H1 (cell line): Measurements from ENCODE around the gene FGB. TPM values are rescaled to one million over a fixed set of nuclear protein-coding genes. Genes with fewer than 3 reads are reported as not detected.

Experiments
- CTCF ChIA-PET: fragments of 300-600 bp; sonication (Branson Sonifier 250); formaldehyde crosslinking; loops from one replicate; lab custom pipeline; 2021; ENCODE audit not compliant: partially characterized antibody; lab: Charles Lee
- POLR2A ChIA-PET: fragments of 300-600 bp; sonication (Branson Sonifier 250); formaldehyde crosslinking; loops from one replicate; lab custom pipeline; 2021; ENCODE audit warnings: inconsistent platforms; ENCODE audit not compliant: partially characterized antibody; lab: Charles Lee
- DNase-seq, 2 experiments: peaks; one replicate each; pipeline versions ENCODE4 v3.0.0 to v3.0.0-alpha.2; 2010 to 2022; ENCODE audit warnings: low spot score in 2 of 2, low read depth in 1 of 2, mixed read lengths in 1 of 2
- FAIRE-seq: peaks from 2 replicates; lab custom pipeline; 2011; peaks lifted over from hg19 to GRCh38; lab: Jason Lieb, UNC
- H2AFZ ChIP-seq: 2 replicates; pipeline ENCODE4 v1.8.1; 2012; ENCODE audit warnings: low read length, inconsistent platforms
- H2AK5ac ChIP-seq: 2 replicates; pipeline ENCODE4 v1.6.1; 2013; ENCODE audit warnings: low read depth, low read length
- H2BK120ac ChIP-seq: replicated peaks from 2 replicates; pipeline ENCODE3; 2013; ENCODE audit warnings: low read depth, low read length, inconsistent platforms
- H2BK12ac ChIP-seq: 2 replicates; pipeline ENCODE4 v1.6.1; 2013; ENCODE audit warnings: low read depth, low read length
- H2BK15ac ChIP-seq: 2 replicates; pipeline ENCODE4 v1.6.1; 2013; ENCODE audit warnings: low read length
- H2BK20ac ChIP-seq: 2 replicates; pipeline ENCODE4 v1.6.1; 2013; ENCODE audit warnings: low read length
- H2BK5ac ChIP-seq: 2 replicates; pipeline ENCODE4 v1.6.1; 2013; ENCODE audit warnings: low read depth, low read length
- H3K14ac ChIP-seq: 2 replicates; pipeline ENCODE4 v1.6.1; 2013; ENCODE audit warnings: inconsistent platforms; ENCODE audit not compliant: insufficient read length
- H3K18ac ChIP-seq: 2 replicates; pipeline ENCODE4 v1.6.1; 2013; ENCODE audit warnings: low read length; ENCODE audit errors: extremely low read depth
- H3K23ac ChIP-seq: 2 replicates; pipeline ENCODE4 v1.6.1; 2013; ENCODE audit warnings: inconsistent platforms; ENCODE audit not compliant: insufficient read length
- H3K23me2 ChIP-seq: 2 replicates; pipeline ENCODE4 v1.6.1; 2013; ENCODE audit warnings: low read depth, low read length
- H3K27ac ChIP-seq: 2 replicates; pipeline ENCODE4 v1.6.1; 2011; ENCODE audit warnings: low read depth, low read length, inconsistent platforms
- H3K27me3 ChIP-seq, 4 experiments: replicated peaks in 1 of 4; 1 replicate in 1 of 4; 2 replicates in 3 of 4; pipeline versions ENCODE4 v1.6.1 to v1.8.1; 2011 to 2013; ENCODE audit warnings: low read length in 3 of 4, mild to moderate bottlenecking in 3 of 4, inconsistent platforms in 2 of 4, mixed read lengths in 2 of 4, moderate library complexity in 1 of 4; ENCODE audit not compliant: control insufficient read depth in 3 of 4, insufficient read depth in 3 of 4; ENCODE audit errors: extremely low read depth in 1 of 4
- H3K36me3 ChIP-seq, 4 experiments: 2 replicates each; pipeline versions ENCODE4 v1.6.1 to v1.8.1; 2011 to 2013; ENCODE audit warnings: mild to moderate bottlenecking in 4 of 4, low read length in 3 of 4, moderate library complexity in 2 of 4, control low read depth in 1 of 4, inconsistent platforms in 1 of 4; ENCODE audit not compliant: insufficient read depth in 4 of 4, control insufficient read depth in 2 of 4
- H3K4ac ChIP-seq: replicated peaks from 2 replicates; pipeline ENCODE3; 2013; ENCODE audit warnings: low read length, low read depth, mixed read lengths, inconsistent platforms; ENCODE audit not compliant: insufficient read length
- H3K4me1 ChIP-seq, 4 experiments: replicated peaks in 1 of 4; 1 replicate in 1 of 4; 2 replicates in 3 of 4; pipeline versions ENCODE4 v1.6.1 to v1.8.1; 2011 to 2013; ENCODE audit warnings: low read length in 3 of 4, inconsistent platforms in 2 of 4, mixed read lengths in 1 of 4; ENCODE audit not compliant: insufficient read depth in 4 of 4, control insufficient read depth in 3 of 4
- H3K4me2 ChIP-seq, 2 experiments: 2 replicates each; pipeline versions ENCODE4 v1.6.1 to v1.8.1; 2011 to 2013; ENCODE audit warnings: low read depth in 2 of 2, low read length in 2 of 2, control low read depth in 1 of 2, inconsistent platforms in 1 of 2, mild to moderate bottlenecking in 1 of 2; ENCODE audit not compliant: insufficient read depth in 1 of 2
- H3K4me3 ChIP-seq, 4 experiments: fragments of 200-600, 300-600 bp in 1 of 4; sonication (generic), shearing (Covaris generic), sonication (Bioruptor Twin) in 1 of 4; 2 replicates each; pipeline versions ENCODE4 v1.5.1 to v1.8.1; 2011 to 2016; ENCODE audit warnings: low read length in 4 of 4, low read depth in 3 of 4, control low read depth in 2 of 4, inconsistent platforms in 2 of 4, mild to moderate bottlenecking in 2 of 4, mixed read lengths in 1 of 4, moderate library complexity in 1 of 4; ENCODE audit not compliant: insufficient read depth in 2 of 4; ENCODE audit errors: extremely low read depth in 1 of 4
- H3K56ac ChIP-seq: replicated peaks from 2 replicates; pipeline ENCODE3; 2013; ENCODE audit warnings: low read depth, mild to moderate bottlenecking, mixed read lengths, low read length, inconsistent platforms; ENCODE audit not compliant: insufficient read length
- H3K79me1 ChIP-seq: 2 replicates; pipeline ENCODE4 v1.6.1; 2013; ENCODE audit warnings: low read depth, low read length, control low read depth
- H3K79me2 ChIP-seq, 2 experiments: 2 replicates each; pipeline versions ENCODE4 v1.6.1 to v1.8.1; 2012 to 2013; ENCODE audit warnings: low read length in 2 of 2, mild to moderate bottlenecking in 2 of 2, inconsistent platforms in 1 of 2; ENCODE audit not compliant: insufficient read depth in 2 of 2, control insufficient read depth in 1 of 2
- H3K9ac ChIP-seq, 4 experiments: replicated peaks in 1 of 4; 1 replicate in 1 of 4; 2 replicates in 3 of 4; pipeline versions ENCODE4 v1.6.1 to v1.8.1; 2011 to 2013; ENCODE audit warnings: low read depth in 3 of 4, low read length in 3 of 4, control low read depth in 2 of 4, mild to moderate bottlenecking in 2 of 4, moderate library complexity in 2 of 4, inconsistent platforms in 1 of 4; ENCODE audit errors: extremely low read depth in 1 of 4
- H3K9me3 ChIP-seq, 2 experiments: 2 replicates each; pipeline versions ENCODE4 v1.6.1 to v1.8.1; 2012 to 2013; ENCODE audit warnings: mild to moderate bottlenecking in 2 of 2, moderate library complexity in 2 of 2, control low read depth in 1 of 2, inconsistent platforms in 1 of 2, low read depth in 1 of 2, low read length in 1 of 2, mixed read lengths in 1 of 2; ENCODE audit not compliant: insufficient read depth in 2 of 2
- H4K20me1 ChIP-seq, 2 experiments: replicated peaks in 1 of 2; 2 replicates each; pipeline versions ENCODE3 to v1.8.1; 2011 to 2013; ENCODE audit warnings: inconsistent platforms in 2 of 2, low read length in 2 of 2, mild to moderate bottlenecking in 1 of 2; ENCODE audit not compliant: insufficient read depth in 2 of 2, control insufficient read depth in 1 of 2
- H4K5ac ChIP-seq: 2 replicates; pipeline ENCODE4 v1.6.1; 2013; ENCODE audit warnings: low read length, low read depth, mixed read lengths, inconsistent platforms; ENCODE audit not compliant: insufficient read length
- H4K8ac ChIP-seq: 2 replicates; pipeline ENCODE4 v1.8.0; 2013; ENCODE audit warnings: mild to moderate bottlenecking, moderate library complexity, low read length, inconsistent platforms; ENCODE audit not compliant: insufficient read depth; ENCODE audit errors: extremely low read depth
- H4K91ac ChIP-seq: replicated peaks from 2 replicates; pipeline ENCODE3; 2013; ENCODE audit warnings: low read length, mixed read lengths, inconsistent platforms; ENCODE audit not compliant: insufficient read length
- ATF2 ChIP-seq: IDR thresholded peaks from 2 replicates; pipeline ENCODE4 v1.6.1; 2012; ENCODE audit warnings: low read length, inconsistent platforms
- BACH1 ChIP-seq: IDR thresholded peaks from 2 replicates; pipeline ENCODE4 v1.6.1; 2012; ENCODE audit warnings: low read length, improper control_type of control experiment
- E2F6 ChIP-seq: IDR thresholded peaks from 2 replicates; pipeline ENCODE4 v1.6.1; 2012; ENCODE audit warnings: inconsistent platforms
- JUN ChIP-seq: IDR thresholded peaks from 2 replicates; pipeline ENCODE4 v1.6.1; 2011; ENCODE audit warnings: low read depth, mild to moderate bottlenecking, improper control_type of control experiment, low read length
- PHF8 ChIP-seq: fragments of 200-600 bp; sonication (generic); conservative IDR thresholded peaks from 2 replicates; pipeline ENCODE4 v1.7.1; 2012; ENCODE audit warnings: low read depth, mild to moderate bottlenecking, inconsistent platforms, low read length, moderate library complexity
- POU5F1 ChIP-seq: IDR thresholded peaks from 2 replicates; pipeline ENCODE4 v1.6.1; 2011; ENCODE audit warnings: low read depth, mild to moderate bottlenecking, low read length, moderate library complexity
- RBBP5 ChIP-seq: IDR thresholded peaks from 2 replicates; pipeline ENCODE4 v1.7.1; 2012; ENCODE audit warnings: low read depth, mild to moderate bottlenecking, inconsistent platforms, low read length, moderate library complexity, borderline replicate concordance
- SP2 ChIP-seq: IDR thresholded peaks from 2 replicates; pipeline ENCODE4 v1.6.1; 2012; ENCODE audit warnings: mild to moderate bottlenecking, low read length, inconsistent platforms
- YY1 ChIP-seq: IDR thresholded peaks from 2 replicates; pipeline ENCODE4 v1.6.1; 2011; ENCODE audit warnings: low read depth, mild to moderate bottlenecking, low read length
- WGBS, 2 experiments: shearing (Covaris generic) in 1 of 2; methylation state at CpG; one replicate each; pipeline versions ENCODE4 v1.1.6 to v1.1.7; 2013 to 2015; ENCODE audit warnings: low lambda C conversion rate in 2 of 2, mixed read lengths in 2 of 2, inconsistent platforms in 1 of 2, low coverage in 1 of 2, missing lambda C conversion rate in 1 of 2; ENCODE audit not compliant: insufficient replicate concordance in 2 of 2, insufficient coverage in 1 of 2, insufficient read length in 1 of 2; ENCODE audit errors: extremely low coverage in 1 of 2, missing lambda C conversion rate in 1 of 2; 5-methylcytosine and 5-hydroxymethylcytosine counted together
- polyA plus RNA-seq, 7 experiments: library from polyadenylated mRNA; depleted of rRNA in 3 of 7; stranded (reverse) in 5 of 7; unstranded in 2 of 7; fragments of >200 nt in 5 of 7; fragments of 200-250 nt in 2 of 7; gene quantifications; 1 replicate in 5 of 7; 2 replicates in 1 of 7; 4 replicates in 1 of 7; pipeline versions ENCODE4 v1.2.1 to v1.2.3, GENCODE V29; 2011 to 2013; ENCODE audit warnings: missing spikeins in 2 of 7, mixed read lengths in 2 of 7
- total RNA-seq: library from RNA; stranded (reverse); fragmentation: NEBNext Ultra II Directional; extraction: Animal tissue kit (Norgen Biotek cat#: 25700); gene quantifications from 2 replicates; pipeline ENCODE4 v1.2.1, GENCODE V29; 2021

The FGB gene
- total and polyA plus RNA-seq, 2 of the 8 experiments (the other 6 are each of a cell fraction or from before 2014, with no cell fraction given): not detected

GRCh38 chr4:154527308-154527707, 35.5 kb upstream of the FGB start:
- Histone ChIP-seq H4K91ac (no peak overlapping the region), H3K27ac (no peak overlapping the region), H3K23ac (no peak overlapping the region), H2BK12ac (no peak overlapping the region), H3K4me2 (no peak overlapping the region), H3K9ac (no peak overlapping the region), H3K14ac (no peak overlapping the region), H3K18ac (no peak overlapping the region), H3K79me2 (no peaks in the 10 kb centered on the region), H2AFZ (no peak overlapping the region), H4K20me1 (no peaks in the 10 kb centered on the region), H3K27me3 (no peaks in the 10 kb centered on the region), H3K4ac (no peak overlapping the region), H3K56ac (no peak overlapping the region), H2BK120ac (no peak overlapping the region), H4K8ac (no peak overlapping the region), H3K36me3 (no peaks in the 10 kb centered on the region), H3K4me1 (no peaks in the 10 kb centered on the region), H2BK20ac (no peak overlapping the region), H2BK5ac (no peak overlapping the region), H4K5ac (no peak overlapping the region), H2BK15ac (no peak overlapping the region), H3K23me2 (no peaks in the 10 kb centered on the region), H2AK5ac (no peak overlapping the region), H3K4me3 (no peak overlapping the region), H3K9me3 (no peaks in the 10 kb centered on the region), H3K79me1 (no peaks in the 10 kb centered on the region)
- DNase-seq: no peak
- no peak for FAIRE-seq
- ChIA-PET CTCF (interaction anchor here (1.1 kb wide), 1 partner anchor 21 kb away, joined by 3 read pairs; no protein-coding TSS in a partner anchor), POLR2A (no interaction called here)
- 84% methylated on average over 4 of the region's 4 CpGs; no CpG with 5 or more reads in 1 of the 2 experiments for WGBS, 2 experiments
- no peak for TF ChIP-seq POU5F1
- no peak for TF ChIP-seq ATF2
- TF ChIP-seq YY1: no peak
- no peak for TF ChIP-seq RBBP5
- no peak for TF ChIP-seq E2F6
- TF ChIP-seq BACH1: no peak
- TF ChIP-seq PHF8: no peak
- TF ChIP-seq SP2: no peak
- no peak for TF ChIP-seq JUN
